HG03378 (cell line): ENCODE data around the gene PPHLN1.

ENCODE experiments used
- ATAC-seq: cut with Tn5 transposase; IDR thresholded peaks from one replicate; pipeline ENCODE4 v1.9.1; 2021; ENCODE audit warnings: mild to moderate bottlenecking, moderate library complexity; ENCODE audit not compliant: unreplicated experiment

The PPHLN1 gene

DNA sequence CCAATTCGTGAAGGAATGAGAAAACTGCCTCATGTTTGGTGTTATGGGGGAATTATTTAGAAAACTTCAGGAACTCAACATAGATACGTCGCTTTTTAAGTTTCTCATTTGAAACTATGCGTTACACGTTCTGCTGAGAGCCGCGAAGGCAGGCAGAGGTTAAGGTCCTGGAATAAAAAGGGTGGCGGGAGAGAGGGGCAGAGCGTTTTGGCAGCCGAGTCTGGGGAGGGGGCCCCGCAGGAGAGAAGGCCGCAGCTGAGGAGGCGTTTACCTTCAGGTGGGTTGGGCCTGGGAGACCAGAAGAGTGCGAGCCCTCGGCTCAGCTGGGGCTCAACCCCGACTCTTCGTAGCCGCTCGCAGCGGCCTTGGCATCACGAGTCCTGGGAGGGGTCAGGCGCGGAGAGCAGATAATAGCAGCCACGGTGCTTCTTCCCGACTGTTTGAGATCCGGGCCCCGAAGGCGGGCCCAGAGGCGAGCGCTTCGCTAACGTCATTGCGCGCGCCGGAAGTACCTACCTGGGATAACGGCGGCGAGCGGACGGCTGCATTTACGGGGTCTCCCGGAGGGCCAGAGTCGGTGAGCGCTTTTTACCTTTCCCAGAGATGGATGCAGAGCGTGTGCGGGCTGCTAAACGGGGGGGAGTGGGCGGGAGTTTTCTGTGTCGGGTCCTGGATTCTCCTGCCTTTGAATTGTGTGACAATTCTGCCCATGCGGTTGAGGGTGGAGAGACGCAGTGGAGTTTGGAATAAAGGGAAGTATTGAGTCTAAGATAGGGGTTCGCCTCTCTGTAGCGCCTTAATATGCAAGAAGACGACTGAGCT is at the start of gene PPHLN1, which contains the start of gene ZCRB1:
Gene PPHLN1 (plus strand): TSS at position 515 of the 822 bp plus-strand sequence. CDS start 9,736 bp downstream, outside the sequence.
Gene ZCRB1 (minus strand): TSS at position 442 of the 822 bp plus-strand sequence. CDS start 1,992 bp downstream, outside the sequence.
- ATAC-seq, result peak; percentile 87

DNA sequence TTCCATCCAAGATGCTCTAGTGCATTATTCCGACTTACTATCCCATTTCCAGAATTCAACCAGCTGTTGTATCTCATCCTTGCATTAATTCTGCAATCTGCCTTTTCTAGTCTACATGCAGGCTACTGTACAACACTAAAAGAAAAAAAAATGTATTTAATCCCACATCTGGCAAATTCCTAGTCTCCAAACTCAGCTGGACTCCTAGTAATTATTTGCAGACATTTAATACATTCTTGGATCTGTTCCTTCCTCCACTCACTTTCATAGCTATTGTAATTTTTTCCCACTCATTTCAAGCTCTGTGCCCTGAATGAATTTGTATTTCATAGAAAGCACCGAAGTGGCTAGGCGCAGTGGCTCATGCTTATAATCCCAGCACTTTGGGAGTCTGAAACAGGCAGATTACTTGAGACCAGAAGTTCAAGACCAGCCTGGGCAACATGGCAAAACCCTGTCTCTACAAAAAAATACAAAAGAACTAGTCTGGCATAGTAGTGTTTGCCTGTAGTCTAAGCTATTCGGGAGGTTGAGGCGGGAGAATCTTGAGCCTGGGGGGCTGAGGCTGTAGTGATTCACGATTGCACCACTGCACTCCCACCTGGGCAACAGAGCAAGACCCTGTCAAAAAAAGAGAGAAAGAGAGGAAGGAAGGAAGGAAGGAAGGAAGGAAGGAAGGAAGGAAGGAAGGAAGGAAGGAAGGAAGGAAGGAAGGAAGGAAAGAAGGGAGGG is 48.4 kb upstream of the PPHLN1 start:
- ATAC-seq, result no peak

GRCh38 chr12:42278128-42278510 is 47.8 kb upstream of the PPHLN1 start:
- ATAC-seq, result no peak

DNA sequence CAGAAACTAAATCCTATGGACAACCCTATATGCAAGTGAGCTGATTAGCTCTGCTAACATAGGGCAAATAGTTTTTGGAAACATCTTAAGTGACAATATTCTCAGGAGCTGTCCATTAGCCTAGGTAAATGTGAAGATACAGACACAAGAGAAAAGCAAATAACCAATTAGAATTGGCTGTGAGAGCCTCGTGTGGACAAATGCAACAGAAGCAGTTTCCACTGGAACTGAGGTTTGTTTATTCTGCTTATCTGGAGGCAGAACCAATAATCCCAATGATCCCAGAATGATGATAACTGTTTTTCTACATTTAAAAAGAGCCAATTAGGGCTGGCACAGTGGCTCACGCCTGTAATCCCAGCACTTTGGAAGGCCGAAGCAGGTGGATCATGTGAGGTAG is 44.7 kb upstream of the PPHLN1 start:
- no peak for ATAC-seq

GRCh38 chr12:42281844-42282243 is 44.1 kb upstream of the PPHLN1 start:
- no peak for ATAC-seq

DNA sequence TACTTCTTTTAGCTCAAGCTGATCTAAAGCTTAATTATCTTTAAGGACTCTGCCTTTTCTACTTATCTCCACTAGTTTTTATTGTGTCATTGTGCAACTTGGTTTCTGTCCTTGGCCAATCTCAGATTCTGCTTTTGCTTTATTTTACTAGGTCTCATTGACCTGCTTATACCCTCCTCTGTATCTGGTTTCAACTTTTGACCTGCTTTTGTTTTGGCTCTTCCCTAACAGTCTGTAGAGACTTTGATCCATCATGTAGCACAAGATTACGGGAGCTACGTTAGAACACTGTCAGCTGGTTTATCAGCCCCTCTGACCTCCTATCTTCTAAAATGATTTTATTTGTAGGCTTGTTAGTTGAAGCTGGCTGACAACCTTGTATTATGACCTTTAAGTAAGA is 43.7 kb upstream of the PPHLN1 start:
- ATAC-seq, result no peak

DNA sequence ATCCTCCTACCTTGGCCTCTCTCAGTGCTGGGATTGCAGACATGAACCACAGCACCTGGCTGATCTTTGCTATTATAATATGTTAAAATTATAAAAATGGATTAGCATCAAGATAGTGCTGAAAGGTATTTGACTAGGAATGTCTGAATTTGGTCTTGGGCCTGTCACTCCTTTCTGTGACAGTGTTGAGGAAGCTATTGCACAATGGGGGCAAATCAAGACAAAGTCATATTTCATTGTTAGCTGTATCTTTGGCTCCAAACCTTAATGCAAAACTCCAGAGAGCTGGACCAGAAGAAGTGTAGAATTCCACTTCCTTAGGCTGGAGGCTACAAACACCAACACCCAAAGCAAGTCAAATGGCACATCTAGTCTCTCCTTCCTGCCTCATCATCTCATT is 42.2 kb upstream of the PPHLN1 start:
- no peak for ATAC-seq

DNA sequence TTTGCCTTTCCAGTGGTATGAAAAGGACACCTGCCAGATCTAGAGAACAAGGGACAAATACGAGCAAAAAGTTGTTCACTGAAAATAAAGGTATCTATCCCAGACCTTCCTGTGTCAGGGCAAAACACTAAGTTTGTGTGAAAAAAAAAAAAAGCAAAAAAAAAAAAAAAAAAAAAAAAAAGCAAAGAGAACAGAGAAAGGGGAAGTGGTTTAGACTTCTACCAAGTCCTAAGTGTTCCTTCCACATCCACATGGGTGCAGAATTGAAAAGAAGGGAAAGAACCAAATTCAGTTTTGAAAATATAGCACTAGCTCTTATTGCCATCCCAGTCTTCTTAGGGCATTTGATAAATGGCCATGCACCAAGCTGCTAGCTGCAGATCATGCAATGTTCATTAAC is 41.8 kb upstream of the PPHLN1 start:
- ATAC-seq, result no peak

GRCh38 chr12:42284876-42285275 is 41.1 kb upstream of the PPHLN1 start:
- ATAC-seq, result no peak

DNA sequence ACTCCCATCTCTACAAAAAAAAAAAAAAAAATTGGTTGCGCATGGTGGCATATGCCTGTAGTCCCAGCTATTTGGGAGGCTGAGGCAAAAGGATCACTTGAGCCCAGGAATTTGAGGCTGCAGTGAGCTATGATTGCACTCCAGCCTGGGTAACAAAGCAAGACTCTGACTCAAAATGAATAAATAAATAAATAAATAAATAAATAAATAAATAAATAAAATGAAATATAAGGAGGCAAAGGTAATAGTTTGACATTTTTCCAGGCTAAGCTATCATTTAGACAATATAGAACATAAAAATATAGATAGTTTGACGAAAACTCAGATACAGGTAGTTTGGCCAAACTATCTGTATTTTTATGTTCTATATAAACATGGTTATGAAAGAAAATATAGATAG is 40.5 kb upstream of the PPHLN1 start:
- no peak for ATAC-seq

DNA sequence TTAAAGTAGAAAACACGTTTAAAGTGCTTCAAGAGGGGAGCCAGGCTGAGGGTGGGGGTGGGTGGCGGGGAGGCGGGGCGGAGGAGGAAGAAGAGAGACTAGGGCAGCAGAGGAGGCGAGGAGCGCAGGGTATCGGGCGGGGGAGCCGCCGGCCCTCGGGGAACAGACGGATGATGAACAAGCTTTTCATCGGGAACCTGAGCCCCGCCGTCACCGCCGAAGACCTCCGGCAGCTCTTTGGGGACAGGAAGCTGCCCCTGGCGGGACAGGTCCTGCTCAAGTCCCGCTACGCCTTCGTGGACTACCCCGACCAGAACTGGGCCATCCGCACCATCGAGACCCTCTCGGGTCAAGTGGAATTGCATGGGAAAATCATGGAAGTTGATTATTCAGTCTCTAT is 39.2 kb upstream of the PPHLN1 start:
- ATAC-seq, result no peak

DNA sequence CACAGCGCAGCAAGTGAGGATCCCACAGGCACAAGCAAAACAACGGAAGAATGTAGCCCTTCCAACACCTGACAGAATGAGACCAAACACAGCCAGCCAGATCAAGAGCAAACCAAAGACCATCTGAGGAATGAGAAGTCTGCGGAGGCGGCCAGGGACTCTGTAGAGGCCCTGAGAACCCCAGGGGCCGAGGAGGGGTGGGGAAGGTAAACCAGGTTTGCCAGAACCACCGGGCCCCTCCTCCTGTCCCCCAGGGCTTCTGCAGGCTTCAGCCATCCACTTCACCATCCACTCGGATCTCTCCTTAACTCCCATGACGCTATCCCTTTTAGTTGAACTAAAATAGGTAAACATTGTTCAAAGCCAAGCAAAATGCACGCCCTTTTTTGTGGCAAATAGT is 37.4 kb upstream of the PPHLN1 start:
- no peak for ATAC-seq

DNA sequence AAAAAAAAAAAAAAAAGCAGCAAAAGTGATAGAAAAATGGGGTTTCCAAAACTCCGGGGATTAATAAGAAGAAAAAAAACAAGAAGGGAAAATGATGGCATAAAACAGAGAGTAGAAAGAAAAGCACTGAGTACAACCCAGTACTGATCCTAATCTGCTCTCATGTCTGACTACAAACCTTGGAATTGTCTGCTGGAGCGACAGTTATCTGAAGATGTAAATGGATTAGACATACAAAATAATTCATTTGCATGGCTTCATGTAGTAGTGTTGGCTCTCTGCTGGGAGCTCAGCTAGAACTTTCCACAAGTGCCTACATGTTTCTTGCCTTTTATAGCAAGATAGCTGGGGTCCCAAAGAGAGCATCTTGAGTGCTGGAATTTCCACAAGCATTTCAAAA is 34.3 kb upstream of the PPHLN1 start:
- no peak for ATAC-seq

- no peak for ATAC-seq
Measured at GRCh38 chr12:42296503-42297109, 29.4 kb upstream of the PPHLN1 start.

DNA sequence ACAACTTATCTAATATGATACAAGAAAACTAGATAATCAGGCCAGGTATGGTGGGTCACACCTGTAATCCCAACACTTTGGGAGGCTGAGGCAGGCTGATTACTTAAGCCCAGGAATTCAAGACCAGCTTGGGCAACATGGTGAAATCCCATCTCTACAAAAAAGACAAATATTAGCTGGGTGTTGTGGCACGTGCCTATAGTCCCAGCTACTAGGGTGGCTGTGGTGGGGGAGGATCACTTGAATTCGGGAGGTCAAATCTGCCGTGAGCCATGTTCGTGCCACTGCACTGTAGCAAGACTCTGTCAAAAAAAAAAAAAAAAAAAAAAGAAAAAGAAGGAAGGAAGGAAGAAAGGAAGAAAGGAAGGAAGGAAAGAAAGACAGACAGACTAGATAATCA is 27.1 kb upstream of the PPHLN1 start:
- no peak for ATAC-seq

- ATAC-seq, result peak; percentile 90
Measured at GRCh38 chr12:42299392-42300308, 26.3 kb upstream of the PPHLN1 start.

GRCh38 chr12:42306297-42306696 is 19.7 kb upstream of the PPHLN1 start:
- ATAC-seq, result no peak

DNA sequence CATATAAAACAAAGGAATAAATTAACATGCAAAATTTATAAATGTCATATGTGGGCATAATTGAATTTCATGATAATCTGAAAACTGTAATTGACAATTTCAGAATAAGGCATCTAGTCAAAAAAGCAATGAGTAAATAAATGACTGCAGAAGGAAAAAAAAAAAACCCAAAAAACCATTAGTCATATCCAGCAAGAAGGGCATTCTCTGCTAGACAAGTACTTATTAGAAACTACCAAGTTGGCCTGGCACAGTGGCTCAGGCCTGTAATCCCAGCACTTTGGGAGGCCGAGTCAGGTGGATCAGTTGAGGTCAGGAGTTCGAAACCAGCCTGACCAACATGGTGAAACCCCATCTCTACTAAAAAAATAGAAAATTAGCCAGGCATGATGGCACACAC is 17.6 kb upstream of the PPHLN1 start:
- no peak for ATAC-seq

- no peak for ATAC-seq
Measured at GRCh38 chr12:42309996-42310395, 16.0 kb upstream of the PPHLN1 start.

DNA sequence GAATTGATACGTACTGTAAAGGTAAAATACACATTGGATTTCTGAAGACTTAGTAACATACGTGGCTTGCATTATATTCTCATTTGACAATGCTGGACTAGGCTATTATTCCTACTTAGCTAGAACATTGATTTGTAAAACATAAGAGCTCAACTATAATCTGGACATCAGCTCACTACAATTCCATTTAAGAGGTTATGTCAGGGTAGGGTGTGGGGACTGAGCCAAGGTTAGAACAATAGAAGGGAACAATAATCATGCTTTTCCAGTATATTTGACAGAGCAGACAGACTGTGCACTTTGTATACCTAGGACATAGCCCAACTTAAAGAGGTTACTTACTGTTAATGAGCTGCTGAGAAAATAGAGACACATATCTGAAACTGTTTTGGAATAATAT is 10.9 kb upstream of the PPHLN1 start:
- ATAC-seq, result no peak

GRCh38 chr12:42320796-42321195 is 5.2 kb upstream of the PPHLN1 start:
- ATAC-seq, result no peak
